HepG2 (cell line): Measurements from ENCODE around the gene HHATL. TPM values are rescaled to one million over a fixed set of nuclear protein-coding genes. Genes with fewer than 3 reads are reported as not detected.

Experiments used
- AKAP8 ChIP-seq: sonication (generic); formaldehyde crosslinking; IDR thresholded peaks from 2 replicates; pipeline ENCODE4 v1.5.1; 2020; ENCODE audit warnings: mild to moderate bottlenecking, missing genetic modification reagents
- ATF5 ChIP-seq: sonication (generic); formaldehyde crosslinking; IDR thresholded peaks from 2 replicates; pipeline ENCODE4 v1.4.0; 2020; ENCODE audit warnings: mild to moderate bottlenecking, low read depth, missing genetic modification reagents
- DMTF1 ChIP-seq: sonication (generic); formaldehyde crosslinking; IDR thresholded peaks from 2 replicates; pipeline ENCODE4 v1.4.0; 2020; ENCODE audit warnings: mild to moderate bottlenecking, missing genetic modification reagents
- DRAP1 ChIP-seq: IDR thresholded peaks from 2 replicates; pipeline ENCODE4 v1.6.1; 2016; ENCODE audit warnings: missing genetic modification reagents, missing compliant biosample characterization
- ELF1 ChIP-seq: sonication (generic); formaldehyde crosslinking; IDR thresholded peaks from 2 replicates; pipeline ENCODE4 v1.4.0; 2020; ENCODE audit warnings: missing genetic modification reagents
- ESRRA ChIP-seq: sonication (generic); formaldehyde crosslinking; IDR thresholded peaks from 2 replicates; pipeline ENCODE4 v1.5.1; 2020; ENCODE audit warnings: mild to moderate bottlenecking, low read depth, missing genetic modification reagents
- FOXK2 ChIP-seq: fragments of 450-650 bp; IDR thresholded peaks from 2 replicates; pipeline ENCODE4 v1.6.1; 2016
- HMG20B ChIP-seq: conservative IDR thresholded peaks from 2 replicates; pipeline ENCODE4 v1.6.1; 2016; ENCODE audit warnings: missing genetic modification reagents, missing compliant biosample characterization
- HOXA7 ChIP-seq: sonication (generic); formaldehyde crosslinking; IDR thresholded peaks from 2 replicates; pipeline ENCODE4 v1.8.1; 2022; ENCODE audit warnings: mild to moderate bottlenecking, missing genetic modification reagents, moderate library complexity
- HOXD1 ChIP-seq: sonication (generic); formaldehyde crosslinking; IDR thresholded peaks from 2 replicates; pipeline ENCODE4 v1.5.0; 2020; ENCODE audit warnings: missing genetic modification reagents
- KDM4B ChIP-seq: sonication (generic); formaldehyde crosslinking; IDR thresholded peaks from 2 replicates; pipeline ENCODE4 v1.4.0; 2020; ENCODE audit warnings: missing genetic modification reagents
- MTF2 ChIP-seq: sonication (generic); formaldehyde crosslinking; IDR thresholded peaks from 2 replicates; pipeline ENCODE4 v1.5.0; 2020; ENCODE audit warnings: missing genetic modification reagents, borderline replicate concordance
- NBN ChIP-seq: fragments of 450-650 bp; conservative IDR thresholded peaks from 2 replicates; pipeline ENCODE4 v1.6.1; 2017
- NCOA1 ChIP-seq: sonication (generic); formaldehyde crosslinking; IDR thresholded peaks from 2 replicates; pipeline ENCODE4 v1.9.0; 2021; ENCODE audit warnings: missing genetic modification reagents
- NFE2 ChIP-seq: sonication (generic); formaldehyde crosslinking; IDR thresholded peaks from 2 replicates; pipeline ENCODE4 v1.4.0; 2020; ENCODE audit warnings: missing genetic modification reagents
- PHB2 ChIP-seq: fragments of 450-650 bp; IDR thresholded peaks from 2 replicates; pipeline ENCODE4 v1.6.1; 2018; ENCODE audit not compliant: partially characterized antibody
- RAD21 ChIP-seq: fragments of 450-650 bp; formaldehyde crosslinking; IDR thresholded peaks from 2 replicates; pipeline ENCODE4 v1.5.0; 2020; ENCODE audit warnings: mild to moderate bottlenecking
- RBM39 ChIP-seq: fragments of 200-400 bp; formaldehyde crosslinking; IDR thresholded peaks from one replicate; pipeline ENCODE4 v1.6.1; 2018; ENCODE audit warnings: antibody characterized with exemption, mild to moderate bottlenecking, low read depth, low read length; ENCODE audit not compliant: poor library complexity, severe bottlenecking
- RFX1 ChIP-seq: fragments of 450-650 bp; IDR thresholded peaks from 2 replicates; pipeline ENCODE4 v1.6.1; 2017
- SP5 ChIP-seq: IDR thresholded peaks from 2 replicates; pipeline ENCODE4 v1.6.1; 2016; ENCODE audit warnings: low read depth, borderline replicate concordance
- U2AF1 ChIP-seq: fragments of 200-400 bp; formaldehyde crosslinking; optimal IDR thresholded peaks from 2 replicates; pipeline ENCODE3; 2017; ENCODE audit warnings: mild to moderate bottlenecking, low read depth, low read length
- ZFAT ChIP-seq: sonication (generic); formaldehyde crosslinking; conservative IDR thresholded peaks from 2 replicates; pipeline ENCODE4 v1.8.1; 2023; ENCODE audit warnings: missing genetic modification reagents, inconsistent platforms
- ZFP62 ChIP-seq: sonication (generic); formaldehyde crosslinking; IDR thresholded peaks from 2 replicates; pipeline ENCODE4 v1.4.0; 2020; ENCODE audit warnings: missing genetic modification reagents
- ZNF138 ChIP-seq: sonication (generic); formaldehyde crosslinking; IDR thresholded peaks from 2 replicates; pipeline ENCODE4 v1.5.0; 2020; ENCODE audit warnings: mild to moderate bottlenecking, low read depth, missing genetic modification reagents
- ZNF160 ChIP-seq: sonication (generic); formaldehyde crosslinking; IDR thresholded peaks from 2 replicates; pipeline ENCODE4 v1.8.0; 2022; ENCODE audit warnings: mild to moderate bottlenecking, inconsistent platforms, missing genetic modification reagents
- ZNF180 ChIP-seq: sonication (generic); formaldehyde crosslinking; IDR thresholded peaks from 2 replicates; pipeline ENCODE4 v1.4.0; 2020; ENCODE audit warnings: low read depth, missing genetic modification reagents, borderline replicate concordance
- ZNF235 ChIP-seq: sonication (generic); formaldehyde crosslinking; IDR thresholded peaks from 2 replicates; pipeline ENCODE4 v1.8.1; 2023; ENCODE audit warnings: mild to moderate bottlenecking, missing genetic modification reagents, borderline replicate concordance
- ZNF30 ChIP-seq: sonication (generic); formaldehyde crosslinking; IDR thresholded peaks from 2 replicates; pipeline ENCODE4 v1.5.0; 2020; ENCODE audit warnings: mild to moderate bottlenecking, missing genetic modification reagents
- ZNF335 ChIP-seq: sonication (generic); formaldehyde crosslinking; IDR thresholded peaks from 2 replicates; pipeline ENCODE4 v1.4.0; 2020; ENCODE audit warnings: missing genetic modification reagents
- ZNF703 ChIP-seq: sonication (generic); formaldehyde crosslinking; IDR thresholded peaks from 2 replicates; pipeline ENCODE4 v1.5.1; 2020; ENCODE audit warnings: missing genetic modification reagents, mild to moderate bottlenecking, moderate library complexity, borderline replicate concordance
- ZNF740 ChIP-seq: sonication (generic); formaldehyde crosslinking; IDR thresholded peaks from 2 replicates; pipeline ENCODE4 v1.4.0; 2020; ENCODE audit warnings: missing genetic modification reagents
- ZNF761 ChIP-seq: sonication (generic); formaldehyde crosslinking; conservative IDR thresholded peaks from 2 replicates; pipeline ENCODE4 v1.4.0; 2020; ENCODE audit warnings: mild to moderate bottlenecking, missing genetic modification reagents
- polyA plus RNA-seq, 8 experiments: library from polyadenylated mRNA; depleted of rRNA in 3 of 8; stranded (reverse) in 7 of 8; unstranded in 1 of 8; fragments of >200 nt; fragmentation: Illumina TruSeq in 4 of 8; extraction: Trizol in 4 of 8; gene quantifications; 2 replicates each; pipeline versions ENCODE4 v1.2.1 to v1.2.3, GENCODE V29; 2011 to 2016; ENCODE audit warnings: low read depth in 4 of 8, missing spikeins in 1 of 8, mixed read lengths in 1 of 8; ENCODE audit not compliant: insufficient read depth in 1 of 8
- total RNA-seq, 5 experiments: library from RNA; depleted of rRNA; stranded (reverse); fragments of >200 nt; fragmentation: Illumina TruSeq; extraction: Trizol; gene quantifications; 2 replicates each; pipeline ENCODE4 v1.2.3, GENCODE V29; 2016; ENCODE audit warnings: low read depth in 1 of 5

The HHATL gene
- total and polyA plus RNA-seq, 2 of the 13 experiments (the other 11 are each of a cell fraction or from before 2014, with no cell fraction given): 0.26 TPM; not detected in 1

- TF ChIP-seq NCOA1 (CRISPR knock-in tag) (no peak), ZFAT (CRISPR knock-in tag) (no peak), ZNF761 (no peak), ZNF740 (CRISPR knock-in tag) (no peak), HOXA7 (CRISPR knock-in tag) (no peak), ATF5 (no peak), NFE2 (CRISPR knock-in tag) (no peak), ZFP62 (CRISPR knock-in tag) (no peak), ZNF180 (CRISPR knock-in tag) (no peak), ZNF138 (no peak), ZNF30 (CRISPR knock-in tag) (no peak), AKAP8 (CRISPR knock-in tag) (no peak), ZNF160 (CRISPR knock-in tag) (no peak), MTF2 (no peak), ZNF703 (CRISPR knock-in tag) (no peak), ELF1 (CRISPR knock-in tag) (peak; percentile 52; the same call in 1 of the 2 replicates), KDM4B (CRISPR knock-in tag) (no peak), DMTF1 (CRISPR knock-in tag) (no peak), U2AF1 (no peak), ESRRA (CRISPR knock-in tag) (no peak), RAD21 (CRISPR knock-in tag) (peak; percentile 71), ZNF335 (no peak), ZNF235 (CRISPR knock-in tag) (no peak), RFX1 (no peak), HOXD1 (no peak), FOXK2 (no peak), HMG20B (CRISPR knock-in tag) (no peak), PHB2 (no peak), DRAP1 (no peak), RBM39 (no peak), SP5 (CRISPR knock-in tag) (no peak), NBN (no peak)
These were observed 30.3 kb upstream of the HHATL start (continued) for GRCh38 chr3:42732829-42733459.
